PC-9 (cell line): ENCODE measurements around the gene TMEM44. TPM values are rescaled to one million over a fixed set of nuclear protein-coding genes. Genes with fewer than 3 reads are reported as not detected.

Experiments used
- BruUV-seq: library from RNA; stranded (reverse); fragments of 400-500 nt; replicated peaks from 2 replicates; lab custom pipeline; 2021; lab: Mats Ljungman, UMichigan
- CTCF ChIA-PET: fragments of 300-600 bp; sonication (Branson Sonifier 250); formaldehyde crosslinking; loops from one replicate; lab custom pipeline; 2022; ENCODE audit warnings: antibody characterized with exemption; lab: Charles Lee
- POLR2A ChIA-PET: fragments of 300-600 bp; sonication (Branson Sonifier 250); formaldehyde crosslinking; loops from one replicate; lab custom pipeline; 2022; ENCODE audit warnings: antibody characterized with exemption; ENCODE audit not compliant: unreplicated experiment; lab: Charles Lee
- DNase-seq, 2 experiments: peaks; one replicate each; pipeline versions ENCODE4 v3.0.0 to v3.0.0-alpha.2; 2015 to 2022; ENCODE audit warnings: mixed read lengths in 1 of 2
- H2AFZ ChIP-seq: fragments of 200-600 bp; sonication (generic); 2 replicates; pipeline ENCODE4 v1.8.1; 2017; ENCODE audit warnings: antibody characterized with exemption
- H3F3A ChIP-seq: fragments of 200-600 bp; sonication (generic); 2 replicates; pipeline ENCODE4 v1.8.1; 2017; ENCODE audit warnings: antibody characterized with exemption, mild to moderate bottlenecking, low read depth; ENCODE audit not compliant: insufficient read depth
- H3K27ac ChIP-seq: fragments of 200-600 bp; sonication (generic); 2 replicates; pipeline ENCODE4 v1.6.1; 2016; ENCODE audit warnings: mixed run types
- H3K27me3 ChIP-seq: fragments of 200-600 bp; sonication (generic); 2 replicates; pipeline ENCODE4 v1.6.1; 2016; ENCODE audit warnings: low read depth, mixed run types; ENCODE audit not compliant: insufficient read depth
- H3K36me3 ChIP-seq: fragments of 200-600 bp; sonication (generic); 2 replicates; pipeline ENCODE4 v1.6.1; 2016; ENCODE audit warnings: low read depth, mixed run types
- H3K4me1 ChIP-seq: fragments of 200-600 bp; sonication (generic); replicated peaks from 2 replicates; pipeline ENCODE4 v1.6.1; 2016; ENCODE audit warnings: mixed run types; ENCODE audit not compliant: insufficient read depth
- H3K4me2 ChIP-seq: fragments of 200-600 bp; sonication (generic); 2 replicates; pipeline ENCODE4 v1.6.1; 2017; ENCODE audit warnings: mixed run types
- H3K4me3 ChIP-seq: fragments of 200-600 bp; sonication (generic); 2 replicates; pipeline ENCODE4 v1.6.1; 2016; ENCODE audit warnings: mixed run types
- H3K79me2 ChIP-seq: fragments of 200-600 bp; sonication (generic); 2 replicates; pipeline ENCODE4 v1.6.1; 2017; ENCODE audit warnings: low read depth, mixed run types
- H3K9me2 ChIP-seq: fragments of 200-600 bp; sonication (generic); 2 replicates; pipeline ENCODE4 v1.8.1; 2017; ENCODE audit warnings: mild to moderate bottlenecking; ENCODE audit not compliant: insufficient read depth
- H3K9me3 ChIP-seq: fragments of 200-600 bp; sonication (generic); 2 replicates; pipeline ENCODE4 v1.8.1; 2016; ENCODE audit warnings: low read depth; ENCODE audit not compliant: insufficient read depth
- H4K20me1 ChIP-seq: fragments of 200-600 bp; sonication (generic); 2 replicates; pipeline ENCODE4 v1.8.1; 2017; ENCODE audit not compliant: insufficient read depth
- EZH2 ChIP-seq: fragments of 200-600 bp; sonication (generic); IDR thresholded peaks from 2 replicates; pipeline ENCODE4 v1.8.0; 2017; ENCODE audit warnings: antibody characterized with exemption, low read depth
- intact Hi-C: fragments of 100-400 bp; cut with micrococcal nuclease; formaldehyde crosslinking; loops from one replicate; pipeline ENCODE4 v1.10.0; 2022; ENCODE audit not compliant: unreplicated experiment
- total RNA-seq: library from RNA; stranded (reverse); gene quantifications from 2 replicates; pipeline ENCODE4 v1.2.3, GENCODE V29; 2021
- TF ChIP-seq, protein P1 (sequence below): fragments of 200-600 bp; sonication (generic); conservative IDR thresholded peaks from 2 replicates; pipeline ENCODE4 v1.6.1; 2017; ENCODE audit warnings: mixed run types, antibody characterized with exemption, mild to moderate bottlenecking, moderate library complexity

Gene TMEM44
- total RNA-seq, 1 experiment from 2014 or later = 37.5 TPM

DNA sequence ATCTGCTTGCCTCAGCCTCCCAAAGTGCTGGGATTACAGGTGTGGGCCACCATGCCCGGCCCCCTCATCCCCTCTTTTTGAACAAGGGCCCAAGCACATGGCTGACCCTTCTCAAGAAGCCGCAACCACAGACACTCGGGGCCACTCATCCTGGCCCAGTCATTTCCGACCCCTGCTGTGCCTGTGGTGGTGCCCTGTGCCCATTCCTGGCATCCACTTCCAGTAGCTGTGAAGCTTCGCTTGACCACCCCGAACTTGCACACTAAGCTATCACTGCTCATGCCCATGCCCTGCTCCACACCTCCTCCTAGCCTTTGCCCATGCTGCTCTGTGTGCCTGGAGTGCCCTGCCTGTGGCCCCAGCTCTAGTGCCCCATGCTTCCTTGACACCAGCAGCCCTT lies 8.3 kb downstream of the TMEM44 start:
- H3K4me3 ChIP-seq = no peak overlapping the region
- H3K36me3 ChIP-seq = no peaks in the 10 kb centered on the region
- TF ChIP-seq, protein P1, sequence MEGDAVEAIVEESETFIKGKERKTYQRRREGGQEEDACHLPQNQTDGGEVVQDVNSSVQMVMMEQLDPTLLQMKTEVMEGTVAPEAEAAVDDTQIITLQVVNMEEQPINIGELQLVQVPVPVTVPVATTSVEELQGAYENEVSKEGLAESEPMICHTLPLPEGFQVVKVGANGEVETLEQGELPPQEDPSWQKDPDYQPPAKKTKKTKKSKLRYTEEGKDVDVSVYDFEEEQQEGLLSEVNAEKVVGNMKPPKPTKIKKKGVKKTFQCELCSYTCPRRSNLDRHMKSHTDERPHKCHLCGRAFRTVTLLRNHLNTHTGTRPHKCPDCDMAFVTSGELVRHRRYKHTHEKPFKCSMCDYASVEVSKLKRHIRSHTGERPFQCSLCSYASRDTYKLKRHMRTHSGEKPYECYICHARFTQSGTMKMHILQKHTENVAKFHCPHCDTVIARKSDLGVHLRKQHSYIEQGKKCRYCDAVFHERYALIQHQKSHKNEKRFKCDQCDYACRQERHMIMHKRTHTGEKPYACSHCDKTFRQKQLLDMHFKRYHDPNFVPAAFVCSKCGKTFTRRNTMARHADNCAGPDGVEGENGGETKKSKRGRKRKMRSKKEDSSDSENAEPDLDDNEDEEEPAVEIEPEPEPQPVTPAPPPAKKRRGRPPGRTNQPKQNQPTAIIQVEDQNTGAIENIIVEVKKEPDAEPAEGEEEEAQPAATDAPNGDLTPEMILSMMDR = no peak
- no peak for TF ChIP-seq EZH2
- H3K27ac ChIP-seq = no peak overlapping the region
- ChIA-PET POLR2A (no interaction called here), CTCF (no interaction called here)
- H3K9me3 ChIP-seq = no peaks in the 10 kb centered on the region
- no peak for DNase-seq
- H3K4me1 ChIP-seq = no peaks in the 10 kb centered on the region
- no peaks in the 10 kb centered on the region for H3K27me3 ChIP-seq
- no peak overlapping the region for H2AFZ ChIP-seq
- no peaks in the 10 kb centered on the region for H3F3A ChIP-seq
- no peaks in the 10 kb centered on the region for H3K79me2 ChIP-seq
- no peak overlapping the region for H3K4me2 ChIP-seq
- H3K9me2 ChIP-seq = no peaks in the 10 kb centered on the region
- no peaks in the 10 kb centered on the region for H4K20me1 ChIP-seq
- no TSS peak for BruUV-seq
- intact Hi-C loops = no loop called here

DNA sequence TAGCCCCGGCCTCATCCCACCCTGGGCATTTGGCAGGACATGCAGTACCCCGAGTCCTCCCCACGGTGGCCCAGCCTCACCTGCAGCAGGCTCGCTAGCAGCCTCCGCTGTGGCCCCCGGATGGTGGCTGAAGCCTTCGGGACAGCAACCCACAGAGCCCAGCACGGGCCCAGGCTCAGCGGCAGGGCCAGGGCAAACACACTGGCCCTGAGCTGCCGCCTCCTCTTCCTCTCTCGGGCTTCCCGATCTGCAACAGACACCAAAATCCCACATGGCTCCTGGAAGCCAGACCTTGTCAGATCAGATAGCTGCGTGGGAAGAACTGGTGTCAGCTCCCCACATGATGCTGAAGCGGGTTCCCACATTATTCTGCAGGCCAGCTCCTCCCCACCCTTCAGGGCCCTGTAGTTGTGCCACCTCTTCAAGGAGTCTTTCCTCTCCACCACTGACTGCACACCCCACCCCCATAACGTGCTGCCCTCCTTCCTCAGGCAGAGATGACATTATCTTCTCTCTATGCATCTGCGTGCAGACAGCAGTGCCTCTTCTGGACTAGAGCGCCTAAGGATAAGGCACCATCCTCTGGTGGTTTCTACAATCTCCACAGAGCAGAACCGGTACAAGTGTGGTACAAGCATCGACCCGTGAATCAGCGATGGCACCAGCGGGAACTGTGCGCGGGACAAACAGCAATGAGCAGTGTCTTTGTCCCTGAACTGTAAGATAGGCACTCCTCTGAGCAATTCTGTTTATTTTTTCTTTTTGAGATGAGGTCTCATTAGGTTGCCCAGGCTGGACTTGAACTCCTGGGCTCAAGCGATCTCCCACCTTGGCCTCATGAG lies 9.5 kb downstream of the TMEM44 start:
- Histone ChIP-seq H2AFZ (no peak overlapping the region), H3K36me3 (no peaks in the 10 kb centered on the region), H3K4me3 (no peak overlapping the region), H3F3A (no peaks in the 10 kb centered on the region), H3K27me3 (no peaks in the 10 kb centered on the region), H3K9me3 (no peaks in the 10 kb centered on the region), H3K27ac (no peak overlapping the region), H3K79me2 (no peaks in the 10 kb centered on the region), H3K4me2 (no peak overlapping the region), H3K4me1 (no peaks in the 10 kb centered on the region), H4K20me1 (no peaks in the 10 kb centered on the region), H3K9me2 (no peaks in the 10 kb centered on the region)
- intact Hi-C loops = no loop called here
- ChIA-PET CTCF (no interaction called here), POLR2A (no interaction called here)
- no peak for DNase-seq
- TF ChIP-seq EZH2 = no peak
- TF ChIP-seq, protein P1 = no peak
- BruUV-seq = no TSS peak

DNA sequence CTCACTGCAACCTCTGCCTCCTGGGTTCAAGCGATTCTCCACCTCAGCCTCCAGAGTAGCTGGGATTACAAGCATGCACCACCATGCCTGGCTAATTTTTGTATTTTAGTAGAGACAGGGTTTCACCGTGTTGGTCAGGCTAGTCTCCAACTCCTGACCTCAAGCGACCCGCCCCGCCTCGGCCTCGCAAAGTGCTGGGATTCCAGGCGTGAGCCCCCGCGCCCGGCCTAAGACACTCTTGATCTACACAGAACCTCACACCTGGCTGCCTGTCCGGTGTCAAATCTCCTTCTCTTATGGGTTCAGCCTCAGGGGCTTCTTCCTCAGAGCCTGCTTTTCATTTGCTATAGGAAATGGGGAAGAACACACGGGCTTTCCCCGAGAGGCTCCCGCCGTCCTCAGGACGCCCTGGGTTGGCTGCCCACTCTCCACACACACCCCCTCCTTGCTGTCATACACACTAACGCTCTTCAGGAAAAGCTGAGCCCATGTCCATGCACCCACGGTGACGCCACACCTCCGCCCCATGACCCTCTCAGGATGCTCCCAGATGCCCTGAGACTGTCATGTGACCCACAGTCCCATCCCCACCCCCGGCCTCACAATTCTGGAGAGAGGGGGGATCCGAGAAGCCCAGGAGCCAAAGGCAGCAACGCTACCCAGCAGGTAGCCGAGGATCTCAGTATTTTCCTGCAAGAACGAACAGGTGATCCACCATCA lies 10.4 kb downstream of the TMEM44 start:
- no peak for TF ChIP-seq EZH2
- TF ChIP-seq, protein P1 = no peak
- Histone ChIP-seq H4K20me1 (no peaks in the 10 kb centered on the region), H2AFZ (no peak overlapping the region), H3F3A (no peaks in the 10 kb centered on the region), H3K36me3 (no peaks in the 10 kb centered on the region), H3K4me3 (no peak overlapping the region), H3K4me1 (0 out of 2 replicates have a peak, but pooled peaks cover 4% of the 10 kb centered on the region), H3K27ac (no peak overlapping the region), H3K79me2 (no peaks in the 10 kb centered on the region), H3K27me3 (no peaks in the 10 kb centered on the region), H3K4me2 (no peak overlapping the region), H3K9me2 (no peaks in the 10 kb centered on the region), H3K9me3 (no peaks in the 10 kb centered on the region)
- no TSS peak for BruUV-seq
- ChIA-PET POLR2A (no interaction called here), CTCF (no interaction called here)
- intact Hi-C loops = no loop called here
- no peak for DNase-seq
